Muscle layer of duodenum (tissue), 2 donors: Measurements from ENCODE around the gene OBI1.

Experiments
- H3K27ac ChIP-seq: one replicate; pipeline ENCODE4 v1.7.0; 2013; ENCODE audit warnings: mild to moderate bottlenecking, low read length
- H3K27me3 ChIP-seq: one replicate; pipeline ENCODE4 v1.7.0; 2013; ENCODE audit warnings: low read depth, mild to moderate bottlenecking, control low read depth, low read length
- H3K36me3 ChIP-seq, 2 donors: one replicate each; pipeline ENCODE4 v1.7.0; 2013; ENCODE audit warnings: low read length in 2 of 2, control low read depth in 1 of 2, mild to moderate bottlenecking in 1 of 2; ENCODE audit not compliant: insufficient read depth in 2 of 2, control insufficient read depth in 1 of 2
- H3K4me1 ChIP-seq, 2 donors: one replicate each; pipeline ENCODE4 v1.7.0; 2013; ENCODE audit warnings: low read length in 2 of 2, mild to moderate bottlenecking in 2 of 2, control low read depth in 1 of 2, moderate library complexity in 1 of 2; ENCODE audit not compliant: insufficient read depth in 2 of 2, control insufficient read depth in 1 of 2
- H3K4me3 ChIP-seq, 2 donors: one replicate each; pipeline ENCODE4 v1.7.0; 2013; ENCODE audit warnings: low read length in 2 of 2, low read depth in 1 of 2, mild to moderate bottlenecking in 1 of 2
- H3K9me3 ChIP-seq, 2 donors: one replicate each; pipeline ENCODE4 v1.7.0; 2013; ENCODE audit warnings: low read length in 2 of 2, control low read depth in 1 of 2, mild to moderate bottlenecking in 1 of 2; ENCODE audit not compliant: control insufficient read depth in 1 of 2
- donor health status: healthy.

OBI1 gene

GRCh38 chr13:78636495-78636894, 22.5 kb downstream of the OBI1 start:
- Histone ChIP-seq H3K27me3 (no peaks in the 10 kb centered on the region), H3K4me1 (no peaks in the 10 kb centered on the region), H3K9me3 (no peaks in the 10 kb centered on the region), H3K27ac (no peak overlapping the region), H3K4me3 (no peak overlapping the region), H3K36me3 (peaks cover 33 to 53% of the 10 kb centered on the region in 2 donors)

- Histone ChIP-seq H3K27me3 (no peaks in the 10 kb centered on the region), H3K27ac (no peak overlapping the region), H3K4me3 (no peak overlapping the region), H3K9me3 (no peaks in the 10 kb centered on the region), H3K36me3 (peaks cover 21 to 66% of the 10 kb centered on the region in 2 donors), H3K4me1 (no peaks in the 10 kb centered on the region)
These were observed 26.0 kb downstream of the OBI1 start for GRCh38 chr13:78632996-78633395.

DNA sequence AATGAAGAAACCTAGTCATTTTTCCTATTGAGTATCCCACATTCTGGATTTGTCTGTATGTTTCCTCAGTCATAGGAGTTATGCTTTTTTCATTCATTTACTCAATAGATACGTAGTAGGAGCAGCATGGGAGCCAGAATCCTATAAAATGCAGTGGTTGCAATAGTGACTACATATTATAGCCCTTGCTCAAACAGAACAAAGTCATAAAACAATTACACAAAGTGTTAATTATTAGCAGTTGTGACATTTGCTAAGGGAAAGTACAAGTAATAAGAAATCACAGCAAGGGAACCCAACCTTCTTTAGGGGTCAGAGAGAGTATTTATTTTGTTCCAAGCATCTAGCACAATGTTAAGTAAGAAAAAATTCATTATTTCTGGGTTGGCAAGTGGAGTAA, 27.9 kb downstream of the OBI1 start:
- Histone ChIP-seq H3K36me3 (peaks cover 17 to 55% of the 10 kb centered on the region in 2 donors), H3K9me3 (no peaks in the 10 kb centered on the region), H3K27me3 (no peaks in the 10 kb centered on the region), H3K4me3 (no peak overlapping the region), H3K4me1 (no peaks in the 10 kb centered on the region), H3K27ac (no peak overlapping the region)

DNA sequence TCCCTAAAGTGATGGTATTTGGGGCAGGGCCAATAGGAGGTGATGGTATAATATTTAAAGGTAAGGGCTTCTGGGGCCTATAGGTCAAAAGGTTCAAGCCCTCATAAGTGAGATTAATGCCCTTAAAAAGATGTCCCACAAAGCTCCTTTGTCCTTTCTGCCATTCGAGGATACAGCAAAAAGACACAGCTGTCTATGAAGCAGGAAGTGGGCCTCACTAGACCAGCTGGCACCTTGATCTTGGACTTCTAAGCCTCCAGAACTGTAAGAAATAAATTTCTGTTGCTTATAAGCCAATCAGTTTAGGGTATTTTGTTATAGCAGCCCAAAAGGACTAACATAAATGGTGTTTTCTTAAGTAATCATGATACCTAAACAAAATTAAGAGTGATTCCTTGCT, 28.4 kb downstream of the OBI1 start:
- no peak overlapping the region for H3K4me3 ChIP-seq
- H3K36me3 ChIP-seq = peaks cover 17 to 58% of the 10 kb centered on the region in 2 donors
- H3K27ac ChIP-seq = no peak overlapping the region

GRCh38 chr13:78625384-78625783, 33.6 kb downstream of the OBI1 start:
- H3K9me3 ChIP-seq = no peaks in the 10 kb centered on the region
- H3K27me3 ChIP-seq = no peaks in the 10 kb centered on the region
- no peak overlapping the region for H3K27ac ChIP-seq
- no peaks in the 10 kb centered on the region for H3K4me1 ChIP-seq
- no peak overlapping the region for H3K4me3 ChIP-seq
- H3K36me3 ChIP-seq = peaks cover 0 to 30% of the 10 kb centered on the region in 2 donors

More for the DNA sequence above, 28.4 kb downstream of the OBI1 start:
- H3K27me3 ChIP-seq = no peaks in the 10 kb centered on the region
- H3K9me3 ChIP-seq = no peaks in the 10 kb centered on the region
- no peaks in the 10 kb centered on the region for H3K4me1 ChIP-seq

GRCh38 chr13:78623132-78623531, 35.8 kb downstream of the OBI1 start:
- H3K27me3 ChIP-seq = no peaks in the 10 kb centered on the region
- no peak overlapping the region for H3K27ac ChIP-seq
- peaks cover 0 to 12% of the 10 kb centered on the region in 2 donors for H3K36me3 ChIP-seq
- H3K9me3 ChIP-seq = no peaks in the 10 kb centered on the region
- H3K4me3 ChIP-seq = no peak overlapping the region
- no peaks in the 10 kb centered on the region for H3K4me1 ChIP-seq

- no peak overlapping the region for H3K4me3 ChIP-seq
- no peaks in the 10 kb centered on the region for H3K9me3 ChIP-seq
- H3K27ac ChIP-seq = no peak overlapping the region
- H3K27me3 ChIP-seq = no peaks in the 10 kb centered on the region
- peaks cover 10 to 22% of the 10 kb centered on the region in 2 donors for H3K36me3 ChIP-seq
- H3K4me1 ChIP-seq = no peaks in the 10 kb centered on the region
These were observed 38.0 kb downstream of the OBI1 start for GRCh38 chr13:78620936-78621470.

DNA sequence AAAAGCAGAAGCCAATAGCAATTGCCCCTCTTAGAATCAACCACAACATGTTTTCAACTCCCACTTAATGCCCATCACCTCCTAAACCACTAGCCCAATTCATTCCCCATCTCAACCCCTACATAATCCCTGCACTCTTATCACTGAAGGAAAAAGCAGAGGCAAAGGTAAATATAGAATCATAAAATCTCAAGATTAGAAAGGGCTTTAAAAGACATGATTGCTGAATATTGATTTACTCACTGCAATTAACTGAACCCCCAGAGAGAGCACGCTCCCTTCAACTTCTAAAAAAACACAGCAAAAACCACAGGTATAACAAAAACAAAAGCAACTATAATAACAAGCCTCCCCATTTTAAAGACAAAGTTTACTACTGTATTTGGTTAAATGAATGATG, 40.5 kb downstream of the OBI1 start:
- Histone ChIP-seq H3K36me3 (peaks cover 13 to 33% of the 10 kb centered on the region in 2 donors), H3K27me3 (no peaks in the 10 kb centered on the region), H3K4me3 (no peak overlapping the region), H3K9me3 (no peaks in the 10 kb centered on the region), H3K4me1 (no peaks in the 10 kb centered on the region), H3K27ac (no peak overlapping the region)

DNA sequence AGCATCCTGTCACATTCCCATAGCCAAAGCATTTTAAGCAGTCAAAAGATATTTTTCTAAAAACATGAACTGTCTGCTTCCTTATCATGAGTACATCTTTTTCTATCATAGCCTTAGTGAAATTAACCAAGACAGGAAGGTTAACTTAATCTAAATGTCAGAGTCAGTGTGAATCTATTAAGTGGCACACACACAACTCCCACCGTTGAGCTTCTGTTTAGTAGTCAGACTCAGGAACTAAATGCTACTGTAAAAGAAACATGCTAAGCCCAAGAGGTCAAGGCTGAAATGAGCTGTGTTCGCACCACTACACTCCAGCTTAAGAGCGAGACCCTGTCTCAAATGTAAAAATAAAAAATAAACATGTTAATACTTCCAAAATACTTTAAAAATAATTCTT, 47.9 kb downstream of the OBI1 start:
- Histone ChIP-seq H3K36me3 (peaks cover 4 to 18% of the 10 kb centered on the region in 2 donors), H3K27ac (no peak overlapping the region), H3K9me3 (no peaks in the 10 kb centered on the region), H3K27me3 (peaks cover 43% of the 10 kb centered on the region), H3K4me1 (peaks cover 0 to 36% of the 10 kb centered on the region in 2 donors), H3K4me3 (no peak overlapping the region)

DNA sequence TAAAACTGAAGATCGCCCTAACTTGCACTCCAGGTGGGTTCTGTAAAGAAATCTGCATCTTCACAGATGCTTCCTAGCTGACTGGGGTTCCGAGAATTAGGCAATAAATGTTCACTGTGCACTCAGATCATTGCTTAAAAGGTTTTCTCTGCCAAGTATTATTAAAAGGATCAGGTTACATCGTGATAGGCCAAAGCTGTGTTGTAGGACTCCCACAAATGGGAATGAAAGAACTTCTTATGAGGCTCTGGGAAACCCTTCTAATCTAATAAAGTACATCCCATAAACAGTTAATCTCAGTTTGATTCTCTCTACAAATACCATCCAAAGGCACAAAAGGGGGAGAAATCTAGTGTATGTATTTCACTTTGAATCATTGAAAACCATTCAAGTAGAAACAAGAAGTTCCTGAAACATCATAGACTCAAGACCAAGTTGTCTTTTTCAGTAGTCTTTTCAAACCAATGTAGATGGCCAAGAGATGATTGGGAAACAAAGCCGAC, 48.5 kb downstream of the OBI1 start:
- Histone ChIP-seq H3K27me3 (peaks cover 49% of the 10 kb centered on the region), H3K9me3 (no peaks in the 10 kb centered on the region), H3K4me3 (no peak overlapping the region), H3K36me3 (peaks cover 0 to 12% of the 10 kb centered on the region in 2 donors), H3K4me1 (peaks cover 0 to 36% of the 10 kb centered on the region in 2 donors), H3K27ac (no peak overlapping the region)

GRCh38 chr13:78609464-78610205, 49.3 kb downstream of the OBI1 start:
- Histone ChIP-seq H3K4me1 (peaks cover 0 to 36% of the 10 kb centered on the region in 2 donors), H3K27me3 (peaks cover 57% of the 10 kb centered on the region), H3K36me3 (peaks cover 0 to 6% of the 10 kb centered on the region in 2 donors), H3K4me3 (peak overlapping the region; percentile 57 to 73), H3K9me3 (no peaks in the 10 kb centered on the region), H3K27ac (no peak overlapping the region)
